ENCODE results near the gene GNG4.

The GNG4 gene

DNA sequence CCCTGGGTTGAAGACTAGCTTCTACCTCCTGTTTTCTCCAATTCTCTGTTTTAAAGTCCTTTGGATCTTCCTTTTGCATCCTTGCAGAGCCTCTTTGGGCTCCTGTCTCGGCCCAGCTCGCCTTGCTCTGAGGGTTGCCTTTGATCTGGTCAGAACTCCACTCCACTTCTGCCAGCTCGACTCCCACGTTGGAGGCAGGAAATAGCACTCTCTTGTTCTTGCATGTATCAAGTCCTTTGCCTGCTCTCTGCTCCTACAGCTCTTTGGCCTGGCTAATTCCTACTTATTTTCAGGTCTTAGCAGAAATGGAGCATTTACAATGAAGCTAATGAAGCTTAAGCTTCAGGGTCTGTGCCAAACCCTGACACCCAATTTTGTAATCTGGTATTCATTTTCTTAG, 124.3 kb downstream of the GNG4 start:
- TF ChIP-seq POLR2A (IDR thresholded peaks at IDR 0.05; ENCODE audit: low read depth, low read length) (no peak), POU2F2 (IDR thresholded peaks at IDR 0.05; ENCODE audit: low read depth, low read length) (no peak), SPI1 (IDR thresholded peaks at IDR 0.05; ENCODE audit: low read depth, low read length) (no peak), PAX5 (IDR thresholded peaks at IDR 0.05; ENCODE audit: insufficient read depth, low read length, severe bottlenecking) (no peak), TAF1 (IDR thresholded peaks at IDR 0.05; ENCODE audit: low read depth, low read length) (no peak), POLR2AphosphoS5 (IDR thresholded peaks at IDR 0.05; ENCODE audit: low read depth, low read length) (no peak)
- FAIRE-seq (no peak), DNase-seq (ENCODE audit: insufficient read length, low spot score) (no peak)

DNA sequence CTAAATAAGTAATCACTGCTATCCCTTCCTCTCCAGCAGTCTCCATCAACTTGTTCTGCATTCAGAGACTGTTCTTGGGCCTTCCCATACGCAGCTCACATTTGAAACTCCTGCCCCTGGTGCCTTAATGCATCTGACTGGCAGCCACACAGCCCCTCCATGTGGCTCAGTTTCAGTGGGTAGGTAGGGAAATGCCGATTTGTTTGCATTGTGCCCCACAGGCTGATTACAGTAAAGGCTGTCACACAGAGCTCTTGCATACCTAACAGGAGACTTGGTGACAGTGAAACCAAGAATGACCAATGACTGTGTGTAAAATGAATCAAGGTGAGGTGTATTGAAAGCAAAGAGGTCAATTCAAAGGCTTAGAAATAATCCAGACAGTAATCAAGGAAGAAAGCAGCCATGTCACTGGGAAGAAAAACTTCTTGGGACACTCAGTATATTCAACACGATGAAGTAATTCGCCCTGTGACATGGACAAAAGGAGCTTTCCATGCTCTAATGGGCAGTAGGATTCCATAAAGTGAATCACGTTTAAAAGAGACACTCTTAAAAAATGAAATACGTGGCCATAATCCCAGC, 132.6 kb downstream of the GNG4 start:
- no peak for TF ChIP-seq PAX5 (IDR thresholded peaks at IDR 0.05; ENCODE audit: insufficient read depth, low read length, severe bottlenecking)
- no peak for TF ChIP-seq TAF1 (IDR thresholded peaks at IDR 0.05; ENCODE audit: low read depth, low read length)
- TF ChIP-seq POLR2A (IDR thresholded peaks at IDR 0.05; ENCODE audit: low read depth, low read length) = no peak
- no peak for TF ChIP-seq SPI1 (IDR thresholded peaks at IDR 0.05; ENCODE audit: low read depth, low read length)
- no peak for TF ChIP-seq POLR2AphosphoS5 (IDR thresholded peaks at IDR 0.05; ENCODE audit: low read depth, low read length)
- no peak for TF ChIP-seq POU2F2 (IDR thresholded peaks at IDR 0.05; ENCODE audit: low read depth, low read length)
- FAIRE-seq = no peak

DNA sequence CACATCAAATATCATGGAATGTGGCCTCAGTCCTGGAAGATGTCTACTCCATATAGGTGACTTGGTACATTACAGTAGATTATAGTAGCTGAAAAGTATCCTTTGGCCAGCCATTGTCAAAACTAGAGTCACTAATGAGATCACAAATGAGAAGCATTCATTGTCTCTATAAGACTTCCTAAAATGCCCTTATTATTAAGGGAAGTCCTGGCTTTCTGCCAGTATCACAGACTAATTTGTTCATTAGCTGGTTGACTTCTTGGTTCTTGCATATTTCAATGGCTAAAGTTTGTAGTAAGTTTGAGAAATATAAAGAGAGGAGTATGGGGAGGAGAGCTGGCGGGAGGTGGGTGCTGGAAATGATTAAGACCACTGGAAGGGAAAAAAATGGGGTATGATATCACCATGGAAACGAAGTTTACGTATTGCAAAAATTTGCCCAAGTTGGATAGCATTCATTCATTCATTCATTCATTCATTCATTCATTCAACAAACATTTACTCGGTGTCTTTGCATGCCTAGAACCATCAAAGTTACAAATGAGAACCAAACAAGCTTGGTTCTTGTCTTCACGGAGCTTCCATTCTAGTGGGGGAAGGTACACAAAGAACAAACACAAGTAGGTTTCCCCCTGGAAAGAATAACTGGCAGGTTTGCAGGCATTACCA, 133.6 kb downstream of the GNG4 start:
- DNase-seq (ENCODE audit: insufficient read length, low spot score) = no peak
- FAIRE-seq = no peak
- TF ChIP-seq POU2F2 (IDR thresholded peaks at IDR 0.05; ENCODE audit: low read depth, low read length) (no peak), POLR2AphosphoS5 (IDR thresholded peaks at IDR 0.05; ENCODE audit: low read depth, low read length) (no peak), POLR2A (IDR thresholded peaks at IDR 0.05; ENCODE audit: low read depth, low read length) (no peak), TAF1 (IDR thresholded peaks at IDR 0.05; ENCODE audit: low read depth, low read length) (no peak), SPI1 (IDR thresholded peaks at IDR 0.05; ENCODE audit: low read depth, low read length) (no peak), PAX5 (IDR thresholded peaks at IDR 0.05; ENCODE audit: insufficient read depth, low read length, severe bottlenecking) (no peak)

More for the DNA sequence above, 132.6 kb downstream of the GNG4 start:
- no peak for DNase-seq (ENCODE audit: insufficient read length, low spot score)

- FAIRE-seq (peak; percentile 51), DNase-seq (ENCODE audit: insufficient read length, low spot score) (no peak)
- TF ChIP-seq TAF1 (IDR thresholded peaks at IDR 0.05; ENCODE audit: low read depth, low read length) (no peak), PAX5 (IDR thresholded peaks at IDR 0.05; ENCODE audit: insufficient read depth, low read length, severe bottlenecking) (no peak), POLR2AphosphoS5 (IDR thresholded peaks at IDR 0.05; ENCODE audit: low read depth, low read length) (no peak), SPI1 (IDR thresholded peaks at IDR 0.05; ENCODE audit: low read depth, low read length) (no peak), POU2F2 (IDR thresholded peaks at IDR 0.05; ENCODE audit: low read depth, low read length) (no peak), POLR2A (IDR thresholded peaks at IDR 0.05; ENCODE audit: low read depth, low read length) (no peak)
Measured at GRCh38 chr1:235513495-235514366, 135.9 kb downstream of the GNG4 start.

DNA sequence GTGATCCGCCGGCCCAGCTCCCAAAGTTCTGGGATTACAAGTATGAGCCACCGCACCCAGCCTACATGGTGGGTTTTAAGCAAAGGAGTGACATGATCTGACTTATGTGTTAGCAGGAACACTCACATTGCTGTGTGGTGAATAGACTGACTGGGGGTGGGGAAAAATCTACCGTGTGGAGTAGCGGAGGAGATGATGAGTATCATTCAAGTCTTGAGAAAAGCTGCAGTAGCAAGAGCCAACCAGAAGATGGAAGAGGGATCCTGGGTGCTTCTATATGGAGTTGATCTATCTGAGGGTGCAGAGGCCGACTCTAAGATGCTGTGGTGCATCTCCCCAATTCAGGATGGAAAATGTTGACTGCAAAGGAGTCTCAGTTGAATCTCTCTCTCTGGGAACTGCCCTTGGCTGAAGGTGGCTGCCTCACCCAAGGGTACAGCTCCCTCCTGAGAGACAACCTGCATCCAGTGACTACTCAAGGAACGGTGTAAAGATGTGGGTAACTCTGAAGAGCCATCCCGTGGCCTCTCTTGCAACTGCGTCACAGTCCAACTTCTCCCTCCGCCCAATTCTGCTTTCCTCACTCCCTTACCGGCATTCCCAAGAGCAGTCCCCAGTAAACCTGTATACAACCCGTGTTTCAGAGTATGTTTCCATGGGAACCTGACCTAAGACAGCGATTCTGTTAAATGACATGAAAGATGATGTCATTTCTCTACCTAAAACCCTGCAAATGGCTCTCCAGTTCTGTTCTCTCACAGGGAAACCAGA, 137.9 kb downstream of the GNG4 start:
- DNase-seq (ENCODE audit: insufficient read length, low spot score) = no peak
- FAIRE-seq = no peak
- no peak for TF ChIP-seq PAX5 (IDR thresholded peaks at IDR 0.05; ENCODE audit: insufficient read depth, low read length, severe bottlenecking)
- TF ChIP-seq POLR2AphosphoS5 (IDR thresholded peaks at IDR 0.05; ENCODE audit: low read depth, low read length) = no peak

DNA sequence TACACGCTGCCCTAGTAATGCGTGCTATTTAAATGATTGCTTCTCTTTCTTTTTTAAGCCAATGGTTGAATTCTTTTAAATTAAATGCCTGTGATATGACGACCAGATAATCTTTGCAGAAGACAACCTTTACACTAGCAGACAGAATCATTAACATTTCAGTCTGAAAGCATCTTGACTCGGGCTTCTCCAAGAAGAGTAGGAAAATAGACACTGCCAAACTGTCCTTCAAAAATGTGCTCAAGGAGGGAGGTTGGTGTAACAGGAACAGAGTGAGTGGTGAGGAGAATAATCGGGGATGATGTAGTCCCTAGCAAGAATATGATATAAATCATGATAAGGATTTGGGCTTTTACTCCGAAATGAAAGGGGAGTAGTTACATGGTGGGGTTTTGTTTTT, 138.8 kb downstream of the GNG4 start:
- no peak for FAIRE-seq

DNA sequence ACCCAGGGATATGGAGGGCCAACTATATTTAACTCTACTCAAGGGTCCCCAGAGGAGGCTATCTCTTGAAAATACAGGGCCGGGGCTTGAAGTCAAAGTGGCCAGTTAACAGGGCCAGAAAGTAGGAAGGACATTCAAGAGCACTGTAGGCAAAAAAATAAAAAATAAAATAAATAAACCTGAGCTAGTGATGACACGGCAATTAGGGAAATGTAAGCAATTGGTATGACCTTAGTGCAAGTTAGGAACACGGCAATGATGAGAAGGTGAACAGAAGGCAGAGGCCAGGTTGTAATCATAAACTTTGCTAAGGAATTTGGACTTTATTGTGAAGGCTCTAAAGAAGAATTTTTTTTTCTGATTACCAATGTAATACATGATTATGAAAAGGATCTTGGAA, 142.0 kb downstream of the GNG4 start:
- DNase-seq (ENCODE audit: insufficient read length, low spot score) (no peak), FAIRE-seq (no peak)
- TF ChIP-seq SPI1 (IDR thresholded peaks at IDR 0.05; ENCODE audit: low read depth, low read length) (no peak), POLR2A (IDR thresholded peaks at IDR 0.05; ENCODE audit: low read depth, low read length) (no peak), POU2F2 (IDR thresholded peaks at IDR 0.05; ENCODE audit: low read depth, low read length) (no peak), PAX5 (IDR thresholded peaks at IDR 0.05; ENCODE audit: insufficient read depth, low read length, severe bottlenecking) (no peak)

More for the DNA sequence above, 138.8 kb downstream of the GNG4 start:
- TF ChIP-seq POU2F2 (IDR thresholded peaks at IDR 0.05; ENCODE audit: low read depth, low read length) (no peak), SPI1 (IDR thresholded peaks at IDR 0.05; ENCODE audit: low read depth, low read length) (no peak), POLR2AphosphoS5 (IDR thresholded peaks at IDR 0.05; ENCODE audit: low read depth, low read length) (no peak)
- DNase-seq (ENCODE audit: insufficient read length, low spot score) = no peak

DNA sequence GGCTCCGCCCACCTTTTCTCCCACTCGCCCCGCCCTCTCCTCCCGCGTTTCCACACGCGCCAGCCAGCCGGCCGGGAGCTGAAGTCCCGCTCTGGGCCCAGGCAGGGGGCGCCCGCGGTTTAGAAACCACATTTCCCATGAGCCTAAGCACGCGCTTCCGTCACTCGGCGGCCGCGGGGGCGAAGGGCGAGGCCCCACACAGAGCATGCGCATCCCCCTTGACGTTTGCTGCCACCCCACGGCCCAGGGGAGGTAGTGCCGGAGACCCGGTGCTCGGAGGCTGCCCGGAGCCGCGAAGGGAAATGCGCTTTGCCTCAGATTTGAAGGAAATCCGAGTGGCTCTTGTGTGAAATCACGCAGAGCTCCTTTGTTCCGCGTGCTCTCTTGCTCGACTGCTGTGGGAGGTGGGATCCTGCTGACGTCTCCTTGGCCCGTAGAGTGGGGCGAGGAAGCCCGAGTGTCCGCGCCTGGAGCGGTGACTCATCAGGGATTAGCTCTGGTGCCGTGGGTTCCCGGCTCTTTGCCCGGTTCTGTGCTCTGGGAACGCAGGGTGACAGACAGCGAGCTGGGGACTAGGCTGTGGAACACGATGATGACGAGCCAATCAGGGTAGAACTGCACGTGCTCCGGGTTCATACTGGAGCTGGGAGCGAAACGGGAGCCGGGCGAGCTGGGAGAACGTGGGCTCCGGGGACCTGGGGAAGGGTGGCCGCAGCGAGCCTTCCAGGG, 144.9 kb downstream of the GNG4 start:
- TF ChIP-seq TAF1 (IDR thresholded peaks at IDR 0.05; ENCODE audit: low read depth, low read length) (0 out of 2 replicates have a peak, but pooled peaks have one; percentile 25), POU2F2 (IDR thresholded peaks at IDR 0.05; ENCODE audit: low read depth, low read length) (0 out of 2 replicates have a peak, but pooled peaks have one; percentile 53), POLR2AphosphoS5 (IDR thresholded peaks at IDR 0.05; ENCODE audit: low read depth, low read length) (no peak), POLR2A (IDR thresholded peaks at IDR 0.05; ENCODE audit: low read depth, low read length) (no peak), PAX5 (IDR thresholded peaks at IDR 0.05; ENCODE audit: insufficient read depth, low read length, severe bottlenecking) (peak; percentile 37)
- FAIRE-seq = peak; percentile 96
- peak; percentile 88 for DNase-seq (ENCODE audit: insufficient read length, low spot score)
